ENCODE results near the gene RIMBP2. TPM values are rescaled to one million over a fixed set of nuclear protein-coding genes. Genes with fewer than 3 reads are reported as not detected.

RIMBP2 gene
- total RNA-seq, 1 experiment from 2014 or later = not detected

GRCh38 chr12:130486891-130487416 is 229.1 kb downstream of the RIMBP2 start:
- no peak for DNase-seq (ENCODE audit: unreplicated experiment)
- Mint-ChIP-seq H3K27ac (ENCODE audit: low read depth, unreplicated experiment) (no peak overlapping the region), H3K9me3 (ENCODE audit: unreplicated experiment) (peaks cover 8% of the 10 kb centered on the region), H3K4me1 (ENCODE audit: insufficient read depth, unreplicated experiment) (no peaks in the 10 kb centered on the region), H3K27me3 (ENCODE audit: insufficient read depth, unreplicated experiment) (peaks cover 43% of the 10 kb centered on the region), H3K36me3 (ENCODE audit: insufficient read depth, unreplicated experiment) (no peaks in the 10 kb centered on the region), H3K4me3 (ENCODE audit: unreplicated experiment) (no peak overlapping the region)
- POLR2A ChIA-PET = no interaction called here
- CTCF ChIA-PET = interaction anchor here (0.6 kb wide), 1 partner anchor 21 kb away, joined by 3 read pairs; no protein-coding TSS in a partner anchor
- intact Hi-C loops (cut with micrococcal nuclease) = no loop called here
- no peak for TF ChIP-seq CTCF (IDR thresholded peaks at IDR 0.05; ENCODE audit: unreplicated experiment)
- BruUV-seq (replicated peaks) = no TSS peak

- no peaks in the 10 kb centered on the region for H3K4me1 Mint-ChIP-seq (ENCODE audit: insufficient read depth, unreplicated experiment)
- no peak for TF ChIP-seq CTCF (IDR thresholded peaks at IDR 0.05; ENCODE audit: unreplicated experiment)
- no peaks in the 10 kb centered on the region for H3K36me3 Mint-ChIP-seq (ENCODE audit: insufficient read depth, unreplicated experiment)
- H3K9me3 Mint-ChIP-seq (ENCODE audit: unreplicated experiment) = peaks cover 8% of the 10 kb centered on the region
- BruUV-seq (replicated peaks) = no TSS peak
- H3K27me3 Mint-ChIP-seq (ENCODE audit: insufficient read depth, unreplicated experiment) = peaks cover 35% of the 10 kb centered on the region
- no peak overlapping the region for H3K4me3 Mint-ChIP-seq (ENCODE audit: unreplicated experiment)
- no peak overlapping the region for H3K27ac Mint-ChIP-seq (ENCODE audit: low read depth, unreplicated experiment)
- CTCF ChIA-PET = interaction anchor here (0.6 kb wide), 1 partner anchor 20 kb away, joined by 3 read pairs; no protein-coding TSS in a partner anchor
- no peak for DNase-seq (ENCODE audit: unreplicated experiment)
- POLR2A ChIA-PET = no interaction called here
- intact Hi-C loops (cut with micrococcal nuclease) = no loop called here
Measured at GRCh38 chr12:130486146-130486435, 230.0 kb downstream of the RIMBP2 start.

GRCh38 chr12:130485291-130486145 is 230.6 kb downstream of the RIMBP2 start:
- Mint-ChIP-seq H3K36me3 (ENCODE audit: insufficient read depth, unreplicated experiment) (no peaks in the 10 kb centered on the region), H3K27me3 (ENCODE audit: insufficient read depth, unreplicated experiment) (peaks cover 29% of the 10 kb centered on the region), H3K4me3 (ENCODE audit: unreplicated experiment) (no peak overlapping the region), H3K27ac (ENCODE audit: low read depth, unreplicated experiment) (no peak overlapping the region), H3K9me3 (ENCODE audit: unreplicated experiment) (peaks cover 8% of the 10 kb centered on the region), H3K4me1 (ENCODE audit: insufficient read depth, unreplicated experiment) (no peaks in the 10 kb centered on the region)
- BruUV-seq (replicated peaks) = no TSS peak
- ChIA-PET POLR2A (no interaction called here), CTCF (interaction anchor here (0.6 kb wide), 1 partner anchor 11 kb away, joined by 3 read pairs; no protein-coding TSS in a partner anchor)
- DNase-seq (ENCODE audit: unreplicated experiment) = no peak
- no peak for TF ChIP-seq CTCF (IDR thresholded peaks at IDR 0.05; ENCODE audit: unreplicated experiment)
- intact Hi-C loops (cut with micrococcal nuclease) = no loop called here

GRCh38 chr12:130484221-130484620 is 231.9 kb downstream of the RIMBP2 start:
- H3K4me3 Mint-ChIP-seq (ENCODE audit: unreplicated experiment) = no peak overlapping the region
- intact Hi-C loops (cut with micrococcal nuclease) = no loop called here
- BruUV-seq (replicated peaks) = no TSS peak
- ChIA-PET CTCF (no interaction called here), POLR2A (no interaction called here)
- peaks cover 16% of the 10 kb centered on the region for H3K27me3 Mint-ChIP-seq (ENCODE audit: insufficient read depth, unreplicated experiment)
- H3K27ac Mint-ChIP-seq (ENCODE audit: low read depth, unreplicated experiment) = no peak overlapping the region
- TF ChIP-seq CTCF (IDR thresholded peaks at IDR 0.05; ENCODE audit: unreplicated experiment) = no peak
- H3K4me1 Mint-ChIP-seq (ENCODE audit: insufficient read depth, unreplicated experiment) = no peaks in the 10 kb centered on the region
- DNase-seq (ENCODE audit: unreplicated experiment) = no peak
- peaks cover 8% of the 10 kb centered on the region for H3K9me3 Mint-ChIP-seq (ENCODE audit: unreplicated experiment)
- no peaks in the 10 kb centered on the region for H3K36me3 Mint-ChIP-seq (ENCODE audit: insufficient read depth, unreplicated experiment)

Measured in MCF 10A (cell line).